Retinal pigment epithelial cell (primary cell): ENCODE measurements around the gene SPON1.
A peak's percentile ranks its signal among the peaks of the same experiment; 100 is the strongest.

ENCODE experiments used
- DNase-seq: peaks from one replicate; pipeline ENCODE4 v3.0.0-alpha.2; 2010; ENCODE audit warnings: low read depth
- H3K4me3 ChIP-seq: 2 replicates; pipeline ENCODE4 v1.5.1; 2011; ENCODE audit warnings: mild to moderate bottlenecking, low read length, control low read depth, moderate library complexity
- CTCF ChIP-seq: conservative IDR thresholded peaks from 2 replicates; pipeline ENCODE4 v1.5.1; 2011; ENCODE audit warnings: low read depth, low read length, control low read depth, inconsistent platforms

Gene SPON1

GRCh38 chr11:14119357-14119756, 156.8 kb downstream of the SPON1 start:
- no peak for DNase-seq
- no peak for TF ChIP-seq CTCF
- no peak overlapping the region for H3K4me3 ChIP-seq

GRCh38 chr11:14124350-14124749, 161.8 kb downstream of the SPON1 start:
- no peak for DNase-seq
- H3K4me3 ChIP-seq, result no peak overlapping the region
- no peak for TF ChIP-seq CTCF

- TF ChIP-seq CTCF, result no peak
- no peak for DNase-seq
- no peak overlapping the region for H3K4me3 ChIP-seq
These were observed 162.4 kb downstream of the SPON1 start for GRCh38 chr11:14124886-14125285.

DNA sequence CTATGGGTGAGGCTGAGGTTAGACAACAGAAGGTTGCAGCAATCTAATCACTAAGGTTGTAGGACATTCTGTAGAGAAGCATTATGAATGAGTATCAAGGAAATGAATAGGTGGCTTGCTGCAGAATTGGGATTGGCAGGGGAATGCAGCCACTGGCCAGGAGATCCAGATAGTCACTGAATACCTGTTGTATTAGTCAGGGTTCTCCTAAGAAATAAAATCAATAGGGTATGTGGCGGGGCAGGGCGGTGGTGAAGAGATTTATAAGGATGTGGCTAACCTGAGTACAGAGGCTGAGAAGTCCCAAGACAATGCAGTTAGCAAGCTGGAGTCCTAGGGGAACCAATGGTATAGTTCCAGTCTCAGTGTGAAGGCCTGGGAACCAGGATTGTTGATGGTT, 163.0 kb downstream of the SPON1 start:
- no peak for TF ChIP-seq CTCF
- H3K4me3 ChIP-seq, result no peak overlapping the region
- no peak for DNase-seq

- TF ChIP-seq CTCF, result peak; percentile 3
- no peak for DNase-seq
- no peak overlapping the region for H3K4me3 ChIP-seq
These were observed 165.2 kb downstream of the SPON1 start for GRCh38 chr11:14127679-14128078.

GRCh38 chr11:14132312-14132711, 169.8 kb downstream of the SPON1 start:
- peak; percentile 76 for DNase-seq
- no peak for TF ChIP-seq CTCF
- H3K4me3 ChIP-seq, result no peak overlapping the region

- DNase-seq, result no peak
- no peak overlapping the region for H3K4me3 ChIP-seq
- TF ChIP-seq CTCF, result no peak
These were observed 170.9 kb downstream of the SPON1 start for GRCh38 chr11:14133381-14133780.
